Endodermal cell (in vitro differentiated cells): Measurements from ENCODE around the gene MIB2. TPM values are rescaled to one million over a fixed set of nuclear protein-coding genes. Genes with fewer than 3 reads are reported as not detected.

ENCODE experiments used
- DNase-seq: peaks from one replicate; pipeline ENCODE4 v3.0.0-alpha.2; 2017
- H3K27ac ChIP-seq: 2 replicates; pipeline ENCODE4 v1.5.1; 2013; ENCODE audit warnings: mild to moderate bottlenecking, low read depth, low read length, moderate library complexity
- H3K27me3 ChIP-seq: 2 replicates; pipeline ENCODE4 v1.6.1; 2013; ENCODE audit warnings: mild to moderate bottlenecking, low read length, moderate library complexity; ENCODE audit not compliant: insufficient read depth, control insufficient read depth, poor library complexity, severe bottlenecking
- H3K36me3 ChIP-seq: 2 replicates; pipeline ENCODE4 v1.7.0; 2013; ENCODE audit warnings: mild to moderate bottlenecking, low read length, moderate library complexity; ENCODE audit not compliant: control insufficient read depth, insufficient read depth
- H3K4me1 ChIP-seq: one replicate; pipeline ENCODE4 v1.7.0; 2013; ENCODE audit warnings: low read length; ENCODE audit not compliant: control insufficient read depth, insufficient read depth
- H3K4me3 ChIP-seq: 2 replicates; pipeline ENCODE4 v1.5.1; 2013; ENCODE audit warnings: mild to moderate bottlenecking, low read length, moderate library complexity
- H3K9ac ChIP-seq: 2 replicates; pipeline ENCODE4 v1.6.1; 2013; ENCODE audit warnings: mild to moderate bottlenecking, low read length, moderate library complexity; ENCODE audit not compliant: poor library complexity, severe bottlenecking; ENCODE audit errors: extremely low read depth
- H3K9me3 ChIP-seq: 2 replicates; pipeline ENCODE4 v1.6.1; 2013; ENCODE audit warnings: mild to moderate bottlenecking, low read length, moderate library complexity; ENCODE audit not compliant: control insufficient read depth
- H3K27ac Mint-ChIP-seq: 2 replicates; pipeline ENCODE4 v1.8.0; 2020; ENCODE audit warnings: mixed read lengths
- H3K27me3 Mint-ChIP-seq: 2 replicates; pipeline ENCODE4 v1.8.0; 2021; ENCODE audit warnings: mild to moderate bottlenecking, mixed read lengths; ENCODE audit not compliant: insufficient read depth
- H3K36me3 Mint-ChIP-seq: 2 replicates; pipeline ENCODE4 v1.8.0; 2020; ENCODE audit warnings: low read depth, mixed read lengths
- H3K4me1 Mint-ChIP-seq: 2 replicates; pipeline ENCODE4 v1.8.0; 2020; ENCODE audit warnings: mixed read lengths
- H3K4me3 Mint-ChIP-seq: 2 replicates; pipeline ENCODE4 v1.8.0; 2020; ENCODE audit warnings: mild to moderate bottlenecking, moderate library complexity, mixed read lengths
- H3K9me3 Mint-ChIP-seq: 2 replicates; pipeline ENCODE4 v1.8.0; 2020; ENCODE audit warnings: mild to moderate bottlenecking, mixed read lengths
- CTCF ChIP-seq: fragments of 200-600 bp; sonication (generic); conservative IDR thresholded peaks from 2 replicates; pipeline ENCODE4 v1.5.0; 2021; ENCODE audit warnings: antibody characterized with exemption, mild to moderate bottlenecking
- WGBS, 2 experiments: methylation state at CpG; one replicate each; pipeline versions ENCODE4 v1.1.5 to v1.1.7; 2013; ENCODE audit warnings: missing lambda C conversion rate in 2 of 2, mixed read lengths in 1 of 2; ENCODE audit not compliant: insufficient coverage in 1 of 2, insufficient read length in 1 of 2; 5-methylcytosine and 5-hydroxymethylcytosine counted together
- total RNA-seq, 2 donors: library from RNA; stranded (reverse); fragmentation: NEBNext Ultra II Directional in 1 of 2; extraction: Animal tissue kit (Norgen Biotek cat#: 25700) in 1 of 2; gene quantifications; 2 replicates in 1 of 2; 3 replicates in 1 of 2; pipeline ENCODE4 v1.2.1, GENCODE V29; 2021

MIB2 gene
- total RNA-seq, 2 donors from 2014 or later = 77.4 to 97.9 TPM

GRCh38 chr1:1614204-1614953 is 921 bp upstream of the MIB2 start:
- peaks cover 18% of the 10 kb centered on the region for H3K36me3 ChIP-seq
- H3K27me3 ChIP-seq = no peaks in the 10 kb centered on the region
- Mint-ChIP-seq H3K27me3 (no peaks in the 10 kb centered on the region), H3K36me3 (peaks cover 11% of the 10 kb centered on the region), H3K4me1 (peaks cover 4% of the 10 kb centered on the region), H3K4me3 (peak overlapping the region; percentile 87), H3K27ac (peak overlapping the region; percentile 93), H3K9me3 (no peaks in the 10 kb centered on the region)
- DNase-seq = peak; percentile 54
- H3K27ac ChIP-seq = peak overlapping the region; percentile 66
- peaks cover 8% of the 10 kb centered on the region for H3K4me1 ChIP-seq
- 49 to 51% methylated on average over 22 to 30 of the region's 30 CpGs for WGBS, 2 experiments
- H3K4me3 ChIP-seq = peak overlapping the region; percentile 96
- H3K9ac ChIP-seq = peak overlapping the region; percentile 87
- H3K9me3 ChIP-seq = no peaks in the 10 kb centered on the region
- TF ChIP-seq CTCF = no peak

GRCh38 chr1:1614954-1615255 is 395 bp upstream of the MIB2 start:
- Mint-ChIP-seq H3K4me3 (peak overlapping the region; percentile 87), H3K27ac (peak overlapping the region; percentile 93), H3K36me3 (peaks cover 11% of the 10 kb centered on the region), H3K4me1 (peaks cover 4% of the 10 kb centered on the region), H3K9me3 (no peaks in the 10 kb centered on the region), H3K27me3 (no peaks in the 10 kb centered on the region)
- Histone ChIP-seq H3K4me3 (peak overlapping the region; percentile 96), H3K36me3 (peaks cover 18% of the 10 kb centered on the region), H3K9me3 (no peaks in the 10 kb centered on the region), H3K27ac (peak overlapping the region; percentile 66), H3K4me1 (peaks cover 8% of the 10 kb centered on the region), H3K9ac (peak overlapping the region; percentile 87), H3K27me3 (no peaks in the 10 kb centered on the region)
- TF ChIP-seq CTCF = no peak
- no peak for DNase-seq
- 0 to 1% methylated on average over 10 to 23 of the region's 23 CpGs for WGBS, 2 experiments

GRCh38 chr1:1616045-1616790 is 918 bp downstream of the MIB2 start:
- peak; percentile 68 for DNase-seq
- no peak overlapping the region for H3K27ac ChIP-seq
- Mint-ChIP-seq H3K9me3 (no peaks in the 10 kb centered on the region), H3K36me3 (peaks cover 11% of the 10 kb centered on the region), H3K27ac (peak overlapping the region; percentile 52), H3K27me3 (no peaks in the 10 kb centered on the region), H3K4me3 (peak overlapping the region; percentile 87), H3K4me1 (no peaks in the 10 kb centered on the region)
- WGBS, 2 experiments = 10 to 20% methylated on average over 20 to 80 of the region's 80 CpGs
- peak overlapping the region; percentile 50 for H3K9ac ChIP-seq
- TF ChIP-seq CTCF = no peak
- peaks cover 8% of the 10 kb centered on the region for H3K4me1 ChIP-seq
- H3K9me3 ChIP-seq = no peaks in the 10 kb centered on the region
- H3K27me3 ChIP-seq = no peaks in the 10 kb centered on the region
- H3K4me3 ChIP-seq = peak overlapping the region; percentile 96
- peaks cover 18% of the 10 kb centered on the region for H3K36me3 ChIP-seq
